SK-N-SH (cell line): Measurements from ENCODE around the gene PTK7. TPM values are rescaled to one million over a fixed set of nuclear protein-coding genes. Genes with fewer than 3 reads are reported as not detected.

Source experiments
- CTCF ChIA-PET: fragments of 300-600, 350-600 bp; formaldehyde crosslinking; extraction: SDS; loops from one replicate; lab custom pipeline; 2021; lab: Yijun Ruan, JAX
- POLR2A ChIA-PET: fragments of 350-600 bp; sonication (Branson Sonifier 250); formaldehyde crosslinking; extraction: SDS; loops from one replicate; lab custom pipeline; 2020; ENCODE audit warnings: antibody characterized with exemption, inconsistent platforms; lab: Yijun Ruan, JAX
- DNase-seq: peaks from one replicate; pipeline ENCODE4 v3.0.0; 2012
- H2AFZ ChIP-seq: fragments of 200-600 bp; sonication (generic); 2 replicates; pipeline ENCODE4 v1.8.1; 2016; ENCODE audit warnings: antibody characterized with exemption, mild to moderate bottlenecking, low read depth
- H3F3A ChIP-seq: fragments of 200-600 bp; sonication (generic); replicated peaks from 2 replicates; pipeline ENCODE3; 2016; ENCODE audit warnings: antibody characterized with exemption, mild to moderate bottlenecking; ENCODE audit not compliant: insufficient read depth
- H3K27ac ChIP-seq, 2 experiments: fragments of 200-500 bp in 1 of 2; fragments of 200-600 bp in 1 of 2; sonication (Bioruptor generic) in 1 of 2; sonication (generic), shearing (Covaris generic) in 1 of 2; 2 replicates each; pipeline versions ENCODE4 v1.5.1 to v1.6.1; 2014 to 2016; ENCODE audit warnings: low read depth in 2 of 2, inconsistent platforms in 1 of 2, low read length in 1 of 2, mild to moderate bottlenecking in 1 of 2, mixed read lengths in 1 of 2
- H3K27me3 ChIP-seq: fragments of 200-600 bp; sonication (generic), shearing (Covaris generic); 2 replicates; pipeline ENCODE4 v1.6.1; 2016; ENCODE audit warnings: mixed run types; ENCODE audit not compliant: insufficient read depth
- H3K36me3 ChIP-seq, 2 experiments: fragments of 200-500 bp in 1 of 2; fragments of 200-600 bp in 1 of 2; sonication (Bioruptor generic) in 1 of 2; sonication (generic) in 1 of 2; replicated peaks in 1 of 2; 2 replicates each; pipeline versions ENCODE3 to v1.5.1; 2014 to 2016; ENCODE audit warnings: low read length in 1 of 2, mild to moderate bottlenecking in 1 of 2; ENCODE audit not compliant: insufficient read depth in 2 of 2, control insufficient read depth in 1 of 2
- H3K4me1 ChIP-seq, 2 experiments: fragments of 200-500 bp in 1 of 2; fragments of 200-600 bp in 1 of 2; sonication (Bioruptor generic) in 1 of 2; sonication (generic), shearing (Covaris generic) in 1 of 2; 2 replicates each; pipeline versions ENCODE4 v1.5.1 to v1.6.1; 2014 to 2016; ENCODE audit warnings: low read depth in 1 of 2, low read length in 1 of 2, mixed run types in 1 of 2; ENCODE audit not compliant: insufficient read depth in 2 of 2, control insufficient read depth in 1 of 2
- H3K4me2 ChIP-seq: fragments of 200-600 bp; sonication (generic), shearing (Covaris generic); 2 replicates; pipeline ENCODE4 v1.6.1; 2017; ENCODE audit warnings: mixed run types
- H3K4me3 ChIP-seq, 2 experiments: fragments of 200-500 bp in 1 of 2; fragments of 200-600 bp in 1 of 2; sonication (Bioruptor generic) in 1 of 2; sonication (generic), shearing (Covaris generic) in 1 of 2; 2 replicates each; pipeline versions ENCODE4 v1.5.1 to v1.8.1; 2014 to 2016; ENCODE audit warnings: low read depth in 2 of 2, inconsistent platforms in 1 of 2, low read length in 1 of 2, mild to moderate bottlenecking in 1 of 2, mixed read lengths in 1 of 2, moderate library complexity in 1 of 2
- H3K79me2 ChIP-seq: fragments of 200-600 bp; sonication (generic); 2 replicates; pipeline ENCODE4 v1.8.1; 2017; ENCODE audit warnings: mild to moderate bottlenecking; ENCODE audit not compliant: insufficient read depth
- H3K9ac ChIP-seq: fragments of 200-600 bp; sonication (generic); 2 replicates; pipeline ENCODE4 v1.6.1; 2017; ENCODE audit warnings: mixed run types
- H3K9me2 ChIP-seq: fragments of 200-600 bp; sonication (generic); 2 replicates; pipeline ENCODE4 v1.6.1; 2017; ENCODE audit warnings: mixed run types
- H3K9me3 ChIP-seq: fragments of 200-600 bp; sonication (generic); 2 replicates; pipeline ENCODE4 v1.6.1; 2017; ENCODE audit warnings: mixed run types, mild to moderate bottlenecking, moderate library complexity
- H4K20me1 ChIP-seq: fragments of 200-600 bp; sonication (generic); 2 replicates; pipeline ENCODE4 v1.6.1; 2017; ENCODE audit warnings: mild to moderate bottlenecking, mixed run types; ENCODE audit not compliant: insufficient read depth
- CHD2 ChIP-seq: fragments of 150-350 bp; IDR thresholded peaks from 2 replicates; pipeline ENCODE4 v1.6.1; 2018; ENCODE audit warnings: low read length; ENCODE audit not compliant: partially characterized antibody
- CTCF ChIP-seq: fragments of 200-600 bp; sonication (generic); IDR thresholded peaks from 2 replicates; pipeline ENCODE4 v1.6.1; 2017; ENCODE audit warnings: antibody characterized with exemption, mild to moderate bottlenecking, moderate library complexity
- EP300 ChIP-seq, 2 experiments: IDR thresholded peaks; 2 replicates each; pipeline versions ENCODE4 v1.4.0 to v1.6.1; 2012; ENCODE audit warnings: borderline replicate concordance in 1 of 2, low read depth in 1 of 2, low read length in 1 of 2
- FOSL2 ChIP-seq: IDR thresholded peaks from 2 replicates; pipeline ENCODE4 v1.4.0; 2012; ENCODE audit warnings: low read depth, mild to moderate bottlenecking, moderate library complexity, borderline replicate concordance
- FOXJ3 ChIP-seq: sonication (generic); formaldehyde crosslinking; IDR thresholded peaks from 2 replicates; pipeline ENCODE4 v1.5.1; 2020; ENCODE audit warnings: mild to moderate bottlenecking, missing genetic modification reagents
- GABPA ChIP-seq: IDR thresholded peaks from 2 replicates; pipeline ENCODE4 v1.4.0; 2012; ENCODE audit warnings: low read depth, mild to moderate bottlenecking
- GATA2 ChIP-seq: sonication (generic); formaldehyde crosslinking; IDR thresholded peaks from 2 replicates; pipeline ENCODE4 v1.5.0; 2020; ENCODE audit warnings: mild to moderate bottlenecking, missing genetic modification reagents
- MAX ChIP-seq: IDR thresholded peaks from 2 replicates; pipeline ENCODE4 v1.4.0; 2012; ENCODE audit warnings: low read depth
- MEF2A ChIP-seq: IDR thresholded peaks from 2 replicates; pipeline ENCODE4 v1.4.0; 2012; ENCODE audit warnings: low read depth, borderline replicate concordance
- POLR2AphosphoS5 ChIP-seq: IDR thresholded peaks from 2 replicates; pipeline ENCODE4 v1.6.1; 2012; ENCODE audit warnings: low read depth, low read length
- REST ChIP-seq: IDR thresholded peaks from 2 replicates; pipeline ENCODE4 v1.6.1; 2012; ENCODE audit warnings: mild to moderate bottlenecking, low read depth, low read length, moderate library complexity
- SIN3A ChIP-seq: IDR thresholded peaks from 2 replicates; pipeline ENCODE4 v1.6.1; 2012; ENCODE audit warnings: low read depth, mild to moderate bottlenecking, low read length, moderate library complexity, borderline replicate concordance
- TAF1 ChIP-seq: IDR thresholded peaks from 2 replicates; pipeline ENCODE4 v1.6.1; 2012; ENCODE audit warnings: low read depth, mild to moderate bottlenecking, low read length, moderate library complexity, borderline replicate concordance
- TEAD4 ChIP-seq: IDR thresholded peaks from 2 replicates; pipeline ENCODE4 v1.4.0; 2012; ENCODE audit warnings: mild to moderate bottlenecking, borderline replicate concordance; ENCODE audit not compliant: insufficient read depth
- YY1 ChIP-seq: IDR thresholded peaks from 2 replicates; pipeline ENCODE4 v1.4.0; 2012; ENCODE audit warnings: low read depth, mild to moderate bottlenecking
- ZBTB33 ChIP-seq: IDR thresholded peaks from 2 replicates; pipeline ENCODE4 v1.4.0; 2012; ENCODE audit warnings: low read depth, borderline replicate concordance
- WGBS: methylation state at CpG from one replicate; pipeline ENCODE4 v1.1.6; 2017; ENCODE audit warnings: low lambda C conversion rate; 5-methylcytosine and 5-hydroxymethylcytosine counted together
- polyA plus RNA-seq, 3 experiments: library from polyadenylated mRNA; depleted of rRNA; stranded (reverse); fragments of >200 nt; gene quantifications; 2 replicates each; pipeline ENCODE4 v1.2.3, GENCODE V29; 2012

Gene PTK7
- polyA plus RNA-seq, 1 of the 3 experiments (the other 2 are of a cell fraction), result 105 TPM

GRCh38 chr6:43026365-43026764, 49.7 kb upstream of the PTK7 start (continued):
- TF ChIP-seq REST, result no peak
- no peak for TF ChIP-seq EP300 (IDR thresholded peaks at IDR 0.05; ENCODE audit: borderline replicate concordance in 1 of 2, low read depth in 1 of 2, low read length in 1 of 2)
- TF ChIP-seq, all 33 proteins: peak for 0

GRCh38 chr6:43029120-43029519, 47.0 kb upstream of the PTK7 start:
- Histone ChIP-seq H3K36me3 (peaks cover 37 to 79% of the 10 kb centered on the region in 2 experiments), H3K27ac (no peak overlapping the region)

More at GRCh38 chr6:43029120-43029519, 47.0 kb upstream of the PTK7 start:
- no peak overlapping the region for H3K4me3 ChIP-seq
- POLR2A ChIA-PET, result no interaction called here
- TF ChIP-seq SIN3A, result no peak
- no peak for TF ChIP-seq GATA2
- no peak for TF ChIP-seq FOSL2
- TF ChIP-seq TEAD4, result no peak
- TF ChIP-seq POLR2AphosphoS5, result no peak
- TF ChIP-seq MAX, result no peak
- no peak for TF ChIP-seq GABPA
- TF ChIP-seq TAF1, result no peak
- TF ChIP-seq MEF2A, result no peak
- TF ChIP-seq CHD2, result no peak
- TF ChIP-seq FOXJ3 (CRISPR knock-in tag), result no peak
- no peak for TF ChIP-seq CTCF
- no peak for TF ChIP-seq ZBTB33
- no peak for TF ChIP-seq YY1
- TF ChIP-seq, all 33 proteins: peak for 0
- peaks cover 15% of the 10 kb centered on the region for H3K79me2 ChIP-seq
- H3K9ac ChIP-seq, result no peak overlapping the region
- 88% methylated on average over 7 of the region's 9 CpGs for WGBS
- H3K9me3 ChIP-seq, result no peaks in the 10 kb centered on the region
- no peaks in the 10 kb centered on the region; a peak in 1 of 4 replicates for H3K4me1 ChIP-seq
- H3K4me2 ChIP-seq, result no peak overlapping the region
- H3F3A ChIP-seq, result peaks cover 52% of the 10 kb centered on the region
- H2AFZ ChIP-seq, result no peak overlapping the region
- no peak for DNase-seq
- H4K20me1 ChIP-seq, result peaks cover 6% of the 10 kb centered on the region; the same call in 1 of the 2 replicates
- no peaks in the 10 kb centered on the region for H3K9me2 ChIP-seq
- no peaks in the 10 kb centered on the region for H3K27me3 ChIP-seq
- CTCF ChIA-PET, result interaction anchor here (1.1 kb wide), 1 partner anchor 128 kb away, joined by 3 read pairs; no protein-coding TSS in a partner anchor
